K562 (cell line): ENCODE measurements around the gene TIMM9. TPM values are rescaled to one million over a fixed set of nuclear protein-coding genes. Genes with fewer than 3 reads are reported as not detected.

Experiments used
- ATAC-seq: fragments of 200-7000 bp; cut with Tn5 transposase; 3 replicates; pipeline ENCODE4 v1.9.1; 2020; ENCODE audit warnings: moderate library complexity
- BruUV-seq: library from RNA; stranded (reverse); fragments of 400-500 nt; replicated peaks from 2 replicates; lab custom pipeline; 2021; lab: Mats Ljungman, UMichigan
- CTCF ChIA-PET: fragments of 300-600 bp; formaldehyde crosslinking; extraction: SDS; loops from one replicate; lab custom pipeline; 2021; ENCODE audit warnings: low intra/inter-chr PET ratio; lab: Yijun Ruan, JAX
- POLR2A ChIA-PET: fragments of 300-600, 350-650 bp; sonication (Branson Sonifier 250); formaldehyde crosslinking; extraction: SDS; loops from one replicate; lab custom pipeline; 2021; ENCODE audit warnings: antibody characterized with exemption, inconsistent platforms; lab: Yijun Ruan, JAX
- DNase-seq, 4 experiments: peaks; one replicate each; pipeline versions ENCODE4 v3.0.0 to v3.0.0-alpha.2; 2011 to 2018; ENCODE audit warnings: low spot score in 3 of 4, mixed read lengths in 3 of 4; ENCODE audit errors: extremely low read depth in 1 of 4
- FAIRE-seq: peaks from 2 replicates; lab custom pipeline; 2011; peaks lifted over from hg19 to GRCh38; lab: Jason Lieb, UNC
- H2AFZ ChIP-seq: 2 replicates; pipeline ENCODE4 v1.6.0; 2011; ENCODE audit warnings: low read depth, low read length, control low read depth, inconsistent platforms
- H3K27ac ChIP-seq: fragments of 200-600 bp; 3 replicates; pipeline ENCODE4 v1.8.0; 2011; ENCODE audit warnings: low read depth, mild to moderate bottlenecking, control low read depth, inconsistent platforms, low read length, moderate library complexity, mixed read lengths; ENCODE audit errors: extremely low read depth
- H3K27me3 ChIP-seq, 2 experiments: fragments of 300-600 bp in 1 of 2; 2 replicates in 1 of 2; 3 replicates in 1 of 2; pipeline versions ENCODE4 v1.6.0 to v1.8.0; 2011; ENCODE audit warnings: inconsistent platforms in 2 of 2, low read length in 2 of 2, mild to moderate bottlenecking in 1 of 2, mixed read lengths in 1 of 2, moderate library complexity in 1 of 2; ENCODE audit not compliant: control insufficient read depth in 2 of 2, insufficient read depth in 2 of 2
- H3K36me3 ChIP-seq: fragments of 300-600 bp; 3 replicates; pipeline ENCODE4 v1.8.0; 2011; ENCODE audit warnings: mild to moderate bottlenecking, low read length, inconsistent platforms; ENCODE audit not compliant: control insufficient read depth, insufficient read depth
- H3K4me1 ChIP-seq, 2 experiments: fragments of 200-600 bp in 1 of 2; replicated peaks in 1 of 2; 2 replicates in 1 of 2; 3 replicates in 1 of 2; pipeline versions ENCODE4 v1.5.1 to v1.8.0; 2011; ENCODE audit warnings: inconsistent platforms in 2 of 2, low read length in 2 of 2, mild to moderate bottlenecking in 1 of 2, mixed read lengths in 1 of 2, moderate library complexity in 1 of 2; ENCODE audit not compliant: control insufficient read depth in 2 of 2, insufficient read depth in 2 of 2
- H3K4me2 ChIP-seq: 2 replicates; pipeline ENCODE4 v1.6.1; 2011; ENCODE audit warnings: low read length, control low read depth, inconsistent platforms, mixed read lengths; ENCODE audit not compliant: insufficient read depth
- H3K4me3 ChIP-seq: fragments of 200-600 bp; sonication (generic), shearing (Covaris generic); 2 replicates; pipeline ENCODE4 v1.5.1; 2016; ENCODE audit warnings: control low read depth, inconsistent platforms
- H3K79me2 ChIP-seq: fragments of 200-600 bp; 3 replicates; pipeline ENCODE4 v1.8.0; 2011; ENCODE audit warnings: low read length, inconsistent platforms; ENCODE audit not compliant: control insufficient read depth, insufficient read depth
- H3K9ac ChIP-seq, 2 experiments: 2 replicates each; pipeline versions ENCODE4 v1.6.0 to v1.6.1; 2011; ENCODE audit warnings: low read depth in 2 of 2, low read length in 2 of 2, control low read depth in 1 of 2, inconsistent platforms in 1 of 2, mild to moderate bottlenecking in 1 of 2, mixed read lengths in 1 of 2; ENCODE audit not compliant: insufficient read depth in 1 of 2
- H3K9me1 ChIP-seq: one replicate; pipeline ENCODE4 v1.6.0; 2011; ENCODE audit warnings: inconsistent platforms, mild to moderate bottlenecking, low read length, moderate library complexity; ENCODE audit not compliant: control insufficient read depth, insufficient read depth
- H3K9me3 ChIP-seq: replicated peaks from 2 replicates; pipeline ENCODE4 v1.5.1; 2011; ENCODE audit warnings: low read depth, low read length, inconsistent platforms; ENCODE audit not compliant: control insufficient read depth, insufficient read depth
- H4K20me1 ChIP-seq: replicated peaks from 2 replicates; pipeline ENCODE4 v1.6.1; 2011; ENCODE audit warnings: low read length, inconsistent platforms, mixed read lengths; ENCODE audit not compliant: control insufficient read depth, insufficient read depth
- CAMTA2 ChIP-seq: fragments of 250-450 bp; sonication (Bioruptor Pico); conservative IDR thresholded peaks from 2 replicates; pipeline ENCODE4 v1.5.1; 2022
- CHCHD3 ChIP-seq: fragments of 250-450 bp; sonication (Bioruptor Pico); IDR thresholded peaks from 2 replicates; pipeline ENCODE4 v2.1.2; 2022; ENCODE audit warnings: mild to moderate bottlenecking
- MEF2D ChIP-seq: conservative IDR thresholded peaks from 2 replicates; pipeline ENCODE4 v1.6.1; 2016; ENCODE audit warnings: low read depth, missing genetic modification characterization, missing compliant biosample characterization
- MNT ChIP-seq, 2 experiments: fragments of 450-650 bp; conservative IDR thresholded peaks; 2 replicates each; pipeline ENCODE4 v1.6.1; 2017; ENCODE audit warnings: mild to moderate bottlenecking in 2 of 2, moderate library complexity in 2 of 2
- OTX1 ChIP-seq: fragments of 450-650 bp; formaldehyde crosslinking; IDR thresholded peaks from 2 replicates; pipeline ENCODE4 v1.4.0; 2022; ENCODE audit warnings: mild to moderate bottlenecking
- PYGO2 ChIP-seq: fragments of 450-650 bp; IDR thresholded peaks from 2 replicates; pipeline ENCODE4 v1.6.1; 2016; ENCODE audit warnings: mild to moderate bottlenecking, missing genetic modification characterization, moderate library complexity, missing compliant biosample characterization
- SREBF2 ChIP-seq: sonication (generic); formaldehyde crosslinking; IDR thresholded peaks from 2 replicates; pipeline ENCODE4 v1.4.0; 2020; ENCODE audit warnings: mild to moderate bottlenecking, missing genetic modification reagents
- TFAM ChIP-seq: fragments of 250-450 bp; sonication (Bioruptor Pico); conservative IDR thresholded peaks from 2 replicates; pipeline ENCODE4 v1.5.0; 2021; ENCODE audit warnings: mild to moderate bottlenecking, moderate library complexity
- ZFP1 ChIP-seq: fragments of 450-650 bp; formaldehyde crosslinking; IDR thresholded peaks from 2 replicates; pipeline ENCODE4 v1.4.0; 2020; ENCODE audit warnings: mild to moderate bottlenecking, mixed read lengths
- ZNF143 ChIP-seq: sonication (generic); formaldehyde crosslinking; IDR thresholded peaks from 2 replicates; pipeline ENCODE4 v1.9.0; 2022; ENCODE audit warnings: mild to moderate bottlenecking, missing genetic modification reagents
- ZNF354B ChIP-seq: fragments of 250-450 bp; sonication (Bioruptor Pico); IDR thresholded peaks from 2 replicates; pipeline ENCODE4 v1.4.0; 2020
- ZNF583 ChIP-seq: fragments of 250-450 bp; sonication (Bioruptor Pico); IDR thresholded peaks from 2 replicates; pipeline ENCODE4 v1.4.0; 2020
- ZNF639 ChIP-seq, 2 experiments: fragments of 200-800 bp in 1 of 2; sonication (Bioruptor generic) in 1 of 2; sonication (generic) in 1 of 2; formaldehyde crosslinking in 1 of 2; IDR thresholded peaks in 1 of 2; conservative IDR thresholded peaks in 1 of 2; 2 replicates each; pipeline versions ENCODE4 v1.5.0 to v1.6.1; 2016 to 2020; ENCODE audit warnings: missing compliant biosample characterization in 1 of 2, missing genetic modification characterization in 1 of 2, missing genetic modification reagents in 1 of 2
- ZNF830 ChIP-seq: fragments of 250-450 bp; sonication (Bioruptor Pico); IDR thresholded peaks from 2 replicates; pipeline ENCODE4 v1.5.0; 2021; ENCODE audit warnings: mild to moderate bottlenecking
- WGBS: fragments of 100-300 bp; shearing (Covaris generic); methylation state at CpG from one replicate; pipeline ENCODE4 v1.1.6; 2016; ENCODE audit warnings: low coverage, mixed read lengths; ENCODE audit not compliant: insufficient coverage; ENCODE audit errors: missing lambda C conversion rate; 5-methylcytosine and 5-hydroxymethylcytosine counted together
- in situ Hi-C: fragments of 300-500 bp; cut with MboI; formaldehyde crosslinking; loops from 4 replicates; pipeline ENCODE4 v1.15.0; 2018; ENCODE audit warnings: inconsistent platforms, mixed read lengths
- intact Hi-C: fragments of 100-400 bp; cut with micrococcal nuclease; formaldehyde crosslinking; loops from 2 replicates; pipeline ENCODE4 v1.14.2; 2022
- polyA plus RNA-seq, 8 experiments: library from polyadenylated mRNA; depleted of rRNA in 4 of 8; stranded (reverse) in 5 of 8; unstranded in 3 of 8; fragments of >200 nt; fragmentation: Nextera tagmentation in 2 of 8; fragmentation: Illumina TruSeq in 1 of 8; extraction: Ambion mirVana in 2 of 8; extraction: Trizol in 1 of 8; gene quantifications; 2 replicates each; pipeline versions ENCODE4 v1.2.1 to v1.2.3, GENCODE V29; 2011 to 2014; ENCODE audit warnings: inconsistent platforms in 1 of 8, missing spikeins in 1 of 8
- total RNA-seq, 7 experiments: library from RNA; depleted of rRNA in 6 of 7; stranded (reverse); fragments of >200 nt in 6 of 7; fragmentation: Illumina TruSeq in 2 of 7; extraction: Trizol in 2 of 7; gene quantifications; 2 replicates each; pipeline versions ENCODE4 v1.2.1 to v1.2.3, GENCODE V29; 2011 to 2021; ENCODE audit warnings: low replicate concordance in 1 of 7
- TF ChIP-seq, protein P1 (sequence below): fragments of 250-450 bp; sonication (Bioruptor Pico); IDR thresholded peaks from 2 replicates; pipeline ENCODE4 v1.9.0; 2021; ENCODE audit warnings: mild to moderate bottlenecking
- TF ChIP-seq, protein P2 (sequence below): fragments of 450-650 bp; conservative IDR thresholded peaks from 2 replicates; pipeline ENCODE4 v1.6.1; 2016; ENCODE audit warnings: missing genetic modification characterization, low read depth, mild to moderate bottlenecking, control low read depth, missing compliant biosample characterization
- TF ChIP-seq, protein P3 (sequence below): fragments of 250-450 bp; sonication (Bioruptor Pico); IDR thresholded peaks from 2 replicates; pipeline ENCODE4 v1.8.0; 2021; ENCODE audit warnings: mild to moderate bottlenecking, moderate library complexity

The TIMM9 gene
- total and polyA plus RNA-seq, 9 of the 15 experiments (the other 6 are each of a cell fraction or from before 2014, with no cell fraction given), result 28.0 to 101 (median 54.3) TPM

DNA sequence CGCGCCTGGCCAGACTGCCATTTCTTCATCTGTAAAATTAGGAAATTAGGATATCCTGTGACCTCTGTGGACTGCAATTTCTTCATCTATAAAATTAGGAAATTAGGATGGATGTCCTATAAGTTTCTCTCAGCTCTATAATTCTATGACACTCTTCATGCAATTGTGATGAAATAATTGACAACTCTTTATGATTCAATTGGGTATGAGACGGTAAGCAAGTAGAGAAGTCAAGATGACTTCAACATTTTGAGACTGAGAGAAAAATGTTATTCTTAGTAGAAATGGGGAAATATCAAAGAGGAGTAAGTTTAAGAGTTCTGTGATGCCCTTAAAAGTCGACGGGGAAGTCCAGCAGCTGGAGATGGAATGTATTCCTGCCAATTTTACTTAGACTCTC is 12.1 kb upstream of the TIMM9 start:
- H3K27me3 ChIP-seq, result no peaks in the 10 kb centered on the region
- intact Hi-C loops, result no loop called here

More for the DNA sequence above, 12.1 kb upstream of the TIMM9 start:
- DNase-seq (no peak), ATAC-seq (no peak), FAIRE-seq (no peak)
- TF ChIP-seq ZNF354B (no peak), TFAM (CRISPR knock-in tag) (no peak), MNT (conservative IDR thresholded peaks at IDR 0.05) (no peak), ZNF639 (CRISPR knock-in tag; conservative IDR thresholded peaks at IDR 0.05 in 1 of 2, IDR thresholded peaks at IDR 0.05 in 1 of 2) (no peak), SREBF2 (CRISPR knock-in tag) (no peak), PYGO2 (no peak), OTX1 (CRISPR knock-in tag) (no peak), CAMTA2 (CRISPR knock-in tag) (no peak), ZNF583 (no peak), CHCHD3 (CRISPR knock-in tag) (no peak), ZNF830 (CRISPR knock-in tag) (no peak), ZFP1 (no peak), MEF2D (tag) (no peak), ZNF143 (CRISPR knock-in tag) (no peak)
- TF ChIP-seq, protein P1, sequence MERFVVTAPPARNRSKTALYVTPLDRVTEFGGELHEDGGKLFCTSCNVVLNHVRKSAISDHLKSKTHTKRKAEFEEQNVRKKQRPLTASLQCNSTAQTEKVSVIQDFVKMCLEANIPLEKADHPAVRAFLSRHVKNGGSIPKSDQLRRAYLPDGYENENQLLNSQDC, result no peak
- TF ChIP-seq, protein P2, sequence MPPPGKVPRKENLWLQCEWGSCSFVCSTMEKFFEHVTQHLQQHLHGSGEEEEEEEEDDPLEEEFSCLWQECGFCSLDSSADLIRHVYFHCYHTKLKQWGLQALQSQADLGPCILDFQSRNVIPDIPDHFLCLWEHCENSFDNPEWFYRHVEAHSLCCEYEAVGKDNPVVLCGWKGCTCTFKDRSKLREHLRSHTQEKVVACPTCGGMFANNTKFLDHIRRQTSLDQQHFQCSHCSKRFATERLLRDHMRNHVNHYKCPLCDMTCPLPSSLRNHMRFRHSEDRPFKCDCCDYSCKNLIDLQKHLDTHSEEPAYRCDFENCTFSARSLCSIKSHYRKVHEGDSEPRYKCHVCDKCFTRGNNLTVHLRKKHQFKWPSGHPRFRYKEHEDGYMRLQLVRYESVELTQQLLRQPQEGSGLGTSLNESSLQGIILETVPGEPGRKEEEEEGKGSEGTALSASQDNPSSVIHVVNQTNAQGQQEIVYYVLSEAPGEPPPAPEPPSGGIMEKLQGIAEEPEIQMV (tag), result no peak
- TF ChIP-seq, protein P3, sequence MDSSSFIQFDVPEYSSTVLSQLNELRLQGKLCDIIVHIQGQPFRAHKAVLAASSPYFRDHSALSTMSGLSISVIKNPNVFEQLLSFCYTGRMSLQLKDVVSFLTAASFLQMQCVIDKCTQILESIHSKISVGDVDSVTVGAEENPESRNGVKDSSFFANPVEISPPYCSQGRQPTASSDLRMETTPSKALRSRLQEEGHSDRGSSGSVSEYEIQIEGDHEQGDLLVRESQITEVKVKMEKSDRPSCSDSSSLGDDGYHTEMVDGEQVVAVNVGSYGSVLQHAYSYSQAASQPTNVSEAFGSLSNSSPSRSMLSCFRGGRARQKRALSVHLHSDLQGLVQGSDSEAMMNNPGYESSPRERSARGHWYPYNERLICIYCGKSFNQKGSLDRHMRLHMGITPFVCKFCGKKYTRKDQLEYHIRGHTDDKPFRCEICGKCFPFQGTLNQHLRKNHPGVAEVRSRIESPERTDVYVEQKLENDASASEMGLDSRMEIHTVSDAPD (CRISPR knock-in tag), result no peak
- in situ Hi-C loops, result no loop called here
- H4K20me1 ChIP-seq, result no peaks in the 10 kb centered on the region
- H3K27ac ChIP-seq, result no peak overlapping the region
- POLR2A ChIA-PET, result no interaction called here
- 77% methylated on average over 5 of the region's 5 CpGs for WGBS
- CTCF ChIA-PET, result no interaction called here
- H3K79me2 ChIP-seq, result no peaks in the 10 kb centered on the region
- no peak overlapping the region for H3K4me2 ChIP-seq
- H3K9ac ChIP-seq, result no peak overlapping the region
- H2AFZ ChIP-seq, result no peak overlapping the region
- H3K36me3 ChIP-seq, result peaks cover 43% of the 10 kb centered on the region
- BruUV-seq, result no TSS peak
- H3K4me1 ChIP-seq, result no peaks in the 10 kb centered on the region
- H3K9me1 ChIP-seq, result no peaks in the 10 kb centered on the region
- no peak overlapping the region for H3K4me3 ChIP-seq
- no peaks in the 10 kb centered on the region for H3K9me3 ChIP-seq
